M059J (cell line): ENCODE data around the gene CCNY. TPM values are rescaled to one million over a fixed set of nuclear protein-coding genes. Genes with fewer than 3 reads are reported as not detected.

Source experiments
- DNase-seq: peaks from one replicate; pipeline ENCODE4 v3.0.0-alpha.2; 2012; ENCODE audit warnings: low read depth
- total RNA-seq: library from RNA; depleted of rRNA; stranded (reverse); fragments of >200 nt; shearing (Covaris generic); gene quantifications from 2 replicates; pipeline ENCODE4 v1.2.3, GENCODE V29; 2014

Gene CCNY
- total RNA-seq, 1 experiment from 2014 or later = 20.8 TPM

- DNase-seq = no peak
These were observed 89.3 kb downstream of the CCNY start for GRCh38 chr10:35425595-35425994.

GRCh38 chr10:35426657-35427056 lies 90.3 kb downstream of the CCNY start:
- DNase-seq = no peak

GRCh38 chr10:35427543-35427942 lies 91.2 kb downstream of the CCNY start:
- no peak for DNase-seq

- no peak for DNase-seq
These were observed 92.2 kb downstream of the CCNY start for GRCh38 chr10:35428521-35428920.

- DNase-seq = peak; percentile 31
These were observed 96.6 kb downstream of the CCNY start for GRCh38 chr10:35432781-35433338.

- DNase-seq = peak; percentile 85
These were observed 97.6 kb downstream of the CCNY start for GRCh38 chr10:35433851-35434426.

GRCh38 chr10:35434533-35434932 lies 98.2 kb downstream of the CCNY start:
- no peak for DNase-seq

GRCh38 chr10:35435824-35436223 lies 99.5 kb downstream of the CCNY start:
- no peak for DNase-seq

GRCh38 chr10:35437829-35438228 lies 101.5 kb downstream of the CCNY start:
- no peak for DNase-seq

- no peak for DNase-seq
These were observed 102.6 kb downstream of the CCNY start for GRCh38 chr10:35438718-35439571.

GRCh38 chr10:35440016-35440415 lies 103.7 kb downstream of the CCNY start:
- DNase-seq = no peak

GRCh38 chr10:35442028-35442427 lies 105.7 kb downstream of the CCNY start:
- peak; percentile 25 for DNase-seq

- no peak for DNase-seq
These were observed 106.3 kb downstream of the CCNY start for GRCh38 chr10:35442592-35442991.

- DNase-seq = no peak
These were observed 107.5 kb downstream of the CCNY start for GRCh38 chr10:35443858-35444257.

- DNase-seq = no peak
These were observed 109.0 kb downstream of the CCNY start for GRCh38 chr10:35445150-35445884.

GRCh38 chr10:35446439-35446838 lies 110.1 kb downstream of the CCNY start:
- peak; percentile 26 for DNase-seq

- DNase-seq = peak; percentile 79
These were observed 111.5 kb downstream of the CCNY start for GRCh38 chr10:35447693-35448407.

GRCh38 chr10:35448687-35449662 lies 112.7 kb downstream of the CCNY start:
- peak; percentile 11 for DNase-seq

- DNase-seq = no peak
These were observed 113.6 kb downstream of the CCNY start for GRCh38 chr10:35449944-35450343.
